GM06990 (cell line): ENCODE results near the gene CACTIN.
"Not testable (repeated sequence)": the region's sequence is repeated elsewhere in the genome, so short reads cannot be mapped to it uniquely, and the experiment has no call there.

Experiments used
- DNase-seq: peaks from one replicate; pipeline ENCODE4 v3.0.0-alpha.2; 2011; ENCODE audit not compliant: insufficient read length; ENCODE audit errors: extremely low read depth
- H3K27me3 ChIP-seq: replicated peaks from 2 replicates; pipeline ENCODE4 v1.6.0; 2011; ENCODE audit warnings: low read length; ENCODE audit not compliant: control insufficient read depth, insufficient read depth
- H3K36me3 ChIP-seq: 2 replicates; pipeline ENCODE4 v1.5.1; 2011; ENCODE audit warnings: low read length; ENCODE audit not compliant: control insufficient read depth, insufficient read depth
- H3K4me3 ChIP-seq: replicated peaks from 2 replicates; pipeline ENCODE4 v1.5.1; 2011; ENCODE audit warnings: low read depth, mild to moderate bottlenecking, control low read depth, low read length
- TF ChIP-seq, protein P1 (sequence below): IDR thresholded peaks from 2 replicates; pipeline ENCODE4 v1.5.1; 2011; ENCODE audit warnings: low read length, control low read depth, mild to moderate bottlenecking, inconsistent platforms; ENCODE audit not compliant: insufficient read depth, poor library complexity, severe bottlenecking

The CACTIN gene

GRCh38 chr19:3649888-3650287 is 23.3 kb upstream of the CACTIN start:
- TF ChIP-seq, protein P1, sequence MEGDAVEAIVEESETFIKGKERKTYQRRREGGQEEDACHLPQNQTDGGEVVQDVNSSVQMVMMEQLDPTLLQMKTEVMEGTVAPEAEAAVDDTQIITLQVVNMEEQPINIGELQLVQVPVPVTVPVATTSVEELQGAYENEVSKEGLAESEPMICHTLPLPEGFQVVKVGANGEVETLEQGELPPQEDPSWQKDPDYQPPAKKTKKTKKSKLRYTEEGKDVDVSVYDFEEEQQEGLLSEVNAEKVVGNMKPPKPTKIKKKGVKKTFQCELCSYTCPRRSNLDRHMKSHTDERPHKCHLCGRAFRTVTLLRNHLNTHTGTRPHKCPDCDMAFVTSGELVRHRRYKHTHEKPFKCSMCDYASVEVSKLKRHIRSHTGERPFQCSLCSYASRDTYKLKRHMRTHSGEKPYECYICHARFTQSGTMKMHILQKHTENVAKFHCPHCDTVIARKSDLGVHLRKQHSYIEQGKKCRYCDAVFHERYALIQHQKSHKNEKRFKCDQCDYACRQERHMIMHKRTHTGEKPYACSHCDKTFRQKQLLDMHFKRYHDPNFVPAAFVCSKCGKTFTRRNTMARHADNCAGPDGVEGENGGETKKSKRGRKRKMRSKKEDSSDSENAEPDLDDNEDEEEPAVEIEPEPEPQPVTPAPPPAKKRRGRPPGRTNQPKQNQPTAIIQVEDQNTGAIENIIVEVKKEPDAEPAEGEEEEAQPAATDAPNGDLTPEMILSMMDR: no peak
- no peak for DNase-seq
- Histone ChIP-seq H3K36me3 (peaks cover 20% of the 10 kb centered on the region), H3K4me3 (no peak overlapping the region), H3K27me3 (no peaks in the 10 kb centered on the region)

GRCh38 chr19:3648037-3648905 is 21.7 kb upstream of the CACTIN start:
- TF ChIP-seq, protein P1: no peak
- Histone ChIP-seq H3K4me3 (no peak overlapping the region), H3K27me3 (no peaks in the 10 kb centered on the region), H3K36me3 (peaks cover 19% of the 10 kb centered on the region)
- no peak for DNase-seq

GRCh38 chr19:3647102-3647501 is 20.5 kb upstream of the CACTIN start:
- H3K27me3 ChIP-seq, DNase-seq, H3K4me3 ChIP-seq: not testable (repeated sequence)
- peaks cover 18% of the 10 kb centered on the region for H3K36me3 ChIP-seq

- DNase-seq: no peak
- H3K4me3 ChIP-seq: no peak overlapping the region
- peaks cover 16% of the 10 kb centered on the region for H3K36me3 ChIP-seq
- TF ChIP-seq, protein P1: no peak
- H3K27me3 ChIP-seq: no peaks in the 10 kb centered on the region
Observed at GRCh38 chr19:3646336-3647092, 19.9 kb upstream of the CACTIN start.

- TF ChIP-seq, protein P1: no peak
- H3K36me3 ChIP-seq: peaks cover 13% of the 10 kb centered on the region
- H3K27me3 ChIP-seq: no peaks in the 10 kb centered on the region
- no peak overlapping the region for H3K4me3 ChIP-seq
- DNase-seq: no peak
Observed at GRCh38 chr19:3645726-3646125, 19.1 kb upstream of the CACTIN start.

- TF ChIP-seq, protein P1: no peak
- DNase-seq: no peak
- H3K27me3 ChIP-seq: no peaks in the 10 kb centered on the region
- H3K4me3 ChIP-seq: no peak overlapping the region
- peaks cover 11% of the 10 kb centered on the region for H3K36me3 ChIP-seq
Observed at GRCh38 chr19:3645067-3645396, 18.4 kb upstream of the CACTIN start.
